HEK293 (cell line): ENCODE data around the gene VAPA.

Experiments
- GLI4 ChIP-seq: fragments of 450-650 bp; formaldehyde crosslinking; IDR thresholded peaks from 2 replicates; pipeline ENCODE4 v1.5.1; 2016; ENCODE audit warnings: missing biosample characterization, missing genetic modification characterization
- MYNN ChIP-seq: fragments of 450-650 bp; formaldehyde crosslinking; IDR thresholded peaks from 2 replicates; pipeline ENCODE4 v1.5.1; 2016; ENCODE audit warnings: missing biosample characterization, missing genetic modification characterization, borderline replicate concordance
- OSR2 ChIP-seq: fragments of 450-650 bp; formaldehyde crosslinking; IDR thresholded peaks from 2 replicates; pipeline ENCODE4 v1.5.1; 2016; ENCODE audit warnings: missing biosample characterization, missing genetic modification characterization
- RBAK ChIP-seq: fragments of 450-650 bp; formaldehyde crosslinking; IDR thresholded peaks from 2 replicates; pipeline ENCODE4 v1.5.1; 2016; ENCODE audit warnings: missing biosample characterization, missing genetic modification characterization
- TSHZ1 ChIP-seq: fragments of 450-650 bp; formaldehyde crosslinking; IDR thresholded peaks from 2 replicates; pipeline ENCODE4 v1.5.1; 2016; ENCODE audit warnings: missing biosample characterization, missing genetic modification characterization, borderline replicate concordance
- ZFP69B ChIP-seq: fragments of 450-650 bp; formaldehyde crosslinking; IDR thresholded peaks from 2 replicates; pipeline ENCODE4 v1.5.1; 2016; ENCODE audit warnings: missing biosample characterization, missing genetic modification characterization
- ZNF140 ChIP-seq: fragments of 450-650 bp; formaldehyde crosslinking; IDR thresholded peaks from 2 replicates; pipeline ENCODE4 v1.5.1; 2016; ENCODE audit warnings: missing biosample characterization, missing genetic modification characterization
- ZNF211 ChIP-seq: fragments of 450-650 bp; formaldehyde crosslinking; IDR thresholded peaks from 2 replicates; pipeline ENCODE4 v1.5.1; 2016; ENCODE audit warnings: low read depth, missing biosample characterization, missing genetic modification characterization
- ZNF280D ChIP-seq: fragments of 450-650 bp; formaldehyde crosslinking; IDR thresholded peaks from 2 replicates; pipeline ENCODE4 v1.5.1; 2016; ENCODE audit warnings: missing biosample characterization, missing genetic modification characterization
- ZNF335 ChIP-seq: fragments of 450-650 bp; formaldehyde crosslinking; conservative IDR thresholded peaks from 2 replicates; pipeline ENCODE4 v1.5.1; 2016; ENCODE audit warnings: missing biosample characterization, missing genetic modification characterization
- ZNF366 ChIP-seq: fragments of 450-650 bp; formaldehyde crosslinking; conservative IDR thresholded peaks from 2 replicates; pipeline ENCODE4 v1.5.1; 2016; ENCODE audit warnings: missing biosample characterization, missing genetic modification characterization
- ZNF571 ChIP-seq: fragments of 450-650 bp; formaldehyde crosslinking; IDR thresholded peaks from 2 replicates; pipeline ENCODE4 v1.5.0; 2017; ENCODE audit warnings: missing biosample characterization, missing genetic modification characterization
- ZNF580 ChIP-seq: fragments of 450-650 bp; formaldehyde crosslinking; IDR thresholded peaks from 2 replicates; pipeline ENCODE4 v1.5.1; 2016; ENCODE audit warnings: missing biosample characterization, missing genetic modification characterization
- ZNF585B ChIP-seq: fragments of 450-650 bp; formaldehyde crosslinking; IDR thresholded peaks from 2 replicates; pipeline ENCODE4 v1.5.1; 2016; ENCODE audit warnings: missing biosample characterization, missing genetic modification characterization
- ZNF596 ChIP-seq: fragments of 450-650 bp; IDR thresholded peaks from 2 replicates; pipeline ENCODE4 v1.5.0; 2018; ENCODE audit warnings: missing biosample characterization, mild to moderate bottlenecking, missing genetic modification characterization, moderate library complexity
- ZNF768 ChIP-seq: fragments of 450-650 bp; formaldehyde crosslinking; IDR thresholded peaks from 2 replicates; pipeline ENCODE4 v1.5.1; 2018; ENCODE audit warnings: missing biosample characterization, mild to moderate bottlenecking, missing genetic modification characterization
- ZNF792 ChIP-seq: fragments of 450-650 bp; formaldehyde crosslinking; IDR thresholded peaks from 2 replicates; pipeline ENCODE4 v1.5.1; 2016; ENCODE audit warnings: missing biosample characterization, missing genetic modification characterization
- ZXDB ChIP-seq: fragments of 450-650 bp; formaldehyde crosslinking; IDR thresholded peaks from 2 replicates; pipeline ENCODE4 v1.5.1; 2016; ENCODE audit warnings: missing biosample characterization, missing genetic modification characterization
- TF ChIP-seq, protein P1 (sequence below): fragments of 450-650 bp; formaldehyde crosslinking; IDR thresholded peaks from 2 replicates; pipeline ENCODE4 v1.5.1; 2016; ENCODE audit warnings: missing biosample characterization, missing genetic modification characterization
- TF ChIP-seq, protein P2 (sequence below): fragments of 450-650 bp; formaldehyde crosslinking; IDR thresholded peaks from 2 replicates; pipeline ENCODE4 v1.5.1; 2016; ENCODE audit warnings: missing biosample characterization, missing genetic modification characterization
- TF ChIP-seq, protein P3 (sequence below): fragments of 450-650 bp; formaldehyde crosslinking; conservative IDR thresholded peaks from 2 replicates; pipeline ENCODE4 v1.5.1; 2016; ENCODE audit warnings: low read depth, missing biosample characterization, missing genetic modification characterization
- TF ChIP-seq, protein P4 (sequence below): fragments of 450-650 bp; IDR thresholded peaks from 2 replicates; pipeline ENCODE4 v1.5.1; 2018; ENCODE audit warnings: missing biosample characterization, mild to moderate bottlenecking, missing genetic modification characterization

VAPA gene

DNA sequence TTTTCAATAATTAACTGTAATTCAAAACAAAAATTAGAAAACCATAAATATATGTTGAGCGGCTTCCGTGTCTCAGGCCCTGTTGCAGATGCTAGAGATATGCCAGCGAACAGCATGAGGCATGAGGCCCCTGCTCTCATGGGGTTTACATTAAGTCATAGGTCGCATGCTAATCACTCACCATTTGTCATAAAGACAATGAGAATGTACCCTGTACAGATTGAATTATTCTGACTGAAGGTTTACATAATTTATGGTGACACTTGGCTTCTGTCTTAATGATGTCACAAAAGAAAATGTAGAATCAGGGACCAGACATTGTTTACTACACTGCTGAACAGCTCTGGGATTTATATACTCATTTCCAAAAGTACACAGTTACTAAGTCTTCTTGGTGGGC, 5.9 kb upstream of the VAPA start (continued):
- TF ChIP-seq TSHZ1 (tag by site-specific recombination) (no peak; the same call in 1 of the 2 replicates), RBAK (tag by site-specific recombination) (no peak), ZNF580 (tag by site-specific recombination) (no peak), ZNF768 (tag by site-specific recombination) (no peak), ZNF585B (tag by site-specific recombination) (no peak), GLI4 (tag by site-specific recombination) (no peak), ZNF571 (tag by site-specific recombination) (no peak), ZXDB (tag by site-specific recombination) (0 out of 2 replicates have a peak, but pooled peaks have one; percentile 13), ZFP69B (no peak), MYNN (tag by site-specific recombination) (no peak), ZNF366 (tag by site-specific recombination) (no peak), ZNF211 (no peak), ZNF140 (no peak), ZNF596 (no peak), ZNF280D (tag by site-specific recombination) (no peak), ZNF335 (tag by site-specific recombination) (0 out of 2 replicates have a peak, but pooled peaks have one; percentile 8), OSR2 (peak; percentile 81; the same call in 1 of the 2 replicates), ZNF792 (no peak)
- TF ChIP-seq, protein P1, sequence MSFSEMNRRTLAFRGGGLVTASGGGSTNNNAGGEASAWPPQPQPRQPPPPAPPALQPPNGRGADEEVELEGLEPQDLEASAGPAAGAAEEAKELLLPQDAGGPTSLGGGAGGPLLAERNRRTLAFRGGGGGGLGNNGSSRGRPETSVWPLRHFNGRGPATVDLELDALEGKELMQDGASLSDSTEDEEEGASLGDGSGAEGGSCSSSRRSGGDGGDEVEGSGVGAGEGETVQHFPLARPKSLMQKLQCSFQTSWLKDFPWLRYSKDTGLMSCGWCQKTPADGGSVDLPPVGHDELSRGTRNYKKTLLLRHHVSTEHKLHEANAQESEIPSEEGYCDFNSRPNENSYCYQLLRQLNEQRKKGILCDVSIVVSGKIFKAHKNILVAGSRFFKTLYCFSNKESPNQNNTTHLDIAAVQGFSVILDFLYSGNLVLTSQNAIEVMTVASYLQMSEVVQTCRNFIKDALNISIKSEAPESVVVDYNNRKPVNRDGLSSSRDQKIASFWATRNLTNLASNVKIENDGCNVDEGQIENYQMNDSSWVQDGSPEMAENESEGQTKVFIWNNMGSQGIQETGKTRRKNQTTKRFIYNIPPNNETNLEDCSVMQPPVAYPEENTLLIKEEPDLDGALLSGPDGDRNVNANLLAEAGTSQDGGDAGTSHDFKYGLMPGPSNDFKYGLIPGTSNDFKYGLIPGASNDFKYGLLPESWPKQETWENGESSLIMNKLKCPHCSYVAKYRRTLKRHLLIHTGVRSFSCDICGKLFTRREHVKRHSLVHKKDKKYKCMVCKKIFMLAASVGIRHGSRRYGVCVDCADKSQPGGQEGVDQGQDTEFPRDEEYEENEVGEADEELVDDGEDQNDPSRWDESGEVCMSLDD: no peak
- TF ChIP-seq, protein P2, sequence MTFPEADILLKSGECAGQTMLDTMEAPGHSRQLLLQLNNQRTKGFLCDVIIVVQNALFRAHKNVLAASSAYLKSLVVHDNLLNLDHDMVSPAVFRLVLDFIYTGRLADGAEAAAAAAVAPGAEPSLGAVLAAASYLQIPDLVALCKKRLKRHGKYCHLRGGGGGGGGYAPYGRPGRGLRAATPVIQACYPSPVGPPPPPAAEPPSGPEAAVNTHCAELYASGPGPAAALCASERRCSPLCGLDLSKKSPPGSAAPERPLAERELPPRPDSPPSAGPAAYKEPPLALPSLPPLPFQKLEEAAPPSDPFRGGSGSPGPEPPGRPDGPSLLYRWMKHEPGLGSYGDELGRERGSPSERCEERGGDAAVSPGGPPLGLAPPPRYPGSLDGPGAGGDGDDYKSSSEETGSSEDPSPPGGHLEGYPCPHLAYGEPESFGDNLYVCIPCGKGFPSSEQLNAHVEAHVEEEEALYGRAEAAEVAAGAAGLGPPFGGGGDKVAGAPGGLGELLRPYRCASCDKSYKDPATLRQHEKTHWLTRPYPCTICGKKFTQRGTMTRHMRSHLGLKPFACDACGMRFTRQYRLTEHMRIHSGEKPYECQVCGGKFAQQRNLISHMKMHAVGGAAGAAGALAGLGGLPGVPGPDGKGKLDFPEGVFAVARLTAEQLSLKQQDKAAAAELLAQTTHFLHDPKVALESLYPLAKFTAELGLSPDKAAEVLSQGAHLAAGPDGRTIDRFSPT: no peak
- TF ChIP-seq, protein P3, sequence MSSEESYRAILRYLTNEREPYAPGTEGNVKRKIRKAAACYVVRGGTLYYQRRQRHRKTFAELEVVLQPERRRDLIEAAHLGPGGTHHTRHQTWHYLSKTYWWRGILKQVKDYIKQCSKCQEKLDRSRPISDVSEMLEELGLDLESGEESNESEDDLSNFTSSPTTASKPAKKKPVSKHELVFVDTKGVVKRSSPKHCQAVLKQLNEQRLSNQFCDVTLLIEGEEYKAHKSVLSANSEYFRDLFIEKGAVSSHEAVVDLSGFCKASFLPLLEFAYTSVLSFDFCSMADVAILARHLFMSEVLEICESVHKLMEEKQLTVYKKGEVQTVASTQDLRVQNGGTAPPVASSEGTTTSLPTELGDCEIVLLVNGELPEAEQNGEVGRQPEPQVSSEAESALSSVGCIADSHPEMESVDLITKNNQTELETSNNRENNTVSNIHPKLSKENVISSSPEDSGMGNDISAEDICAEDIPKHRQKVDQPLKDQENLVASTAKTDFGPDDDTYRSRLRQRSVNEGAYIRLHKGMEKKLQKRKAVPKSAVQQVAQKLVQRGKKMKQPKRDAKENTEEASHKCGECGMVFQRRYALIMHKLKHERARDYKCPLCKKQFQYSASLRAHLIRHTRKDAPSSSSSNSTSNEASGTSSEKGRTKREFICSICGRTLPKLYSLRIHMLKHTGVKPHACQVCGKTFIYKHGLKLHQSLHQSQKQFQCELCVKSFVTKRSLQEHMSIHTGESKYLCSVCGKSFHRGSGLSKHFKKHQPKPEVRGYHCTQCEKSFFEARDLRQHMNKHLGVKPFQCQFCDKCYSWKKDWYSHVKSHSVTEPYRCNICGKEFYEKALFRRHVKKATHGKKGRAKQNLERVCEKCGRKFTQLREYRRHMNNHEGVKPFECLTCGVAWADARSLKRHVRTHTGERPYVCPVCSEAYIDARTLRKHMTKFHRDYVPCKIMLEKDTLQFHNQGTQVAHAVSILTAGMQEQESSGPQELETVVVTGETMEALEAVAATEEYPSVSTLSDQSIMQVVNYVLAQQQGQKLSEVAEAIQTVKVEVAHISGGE (tag by site-specific recombination): no peak
- TF ChIP-seq, protein P4, sequence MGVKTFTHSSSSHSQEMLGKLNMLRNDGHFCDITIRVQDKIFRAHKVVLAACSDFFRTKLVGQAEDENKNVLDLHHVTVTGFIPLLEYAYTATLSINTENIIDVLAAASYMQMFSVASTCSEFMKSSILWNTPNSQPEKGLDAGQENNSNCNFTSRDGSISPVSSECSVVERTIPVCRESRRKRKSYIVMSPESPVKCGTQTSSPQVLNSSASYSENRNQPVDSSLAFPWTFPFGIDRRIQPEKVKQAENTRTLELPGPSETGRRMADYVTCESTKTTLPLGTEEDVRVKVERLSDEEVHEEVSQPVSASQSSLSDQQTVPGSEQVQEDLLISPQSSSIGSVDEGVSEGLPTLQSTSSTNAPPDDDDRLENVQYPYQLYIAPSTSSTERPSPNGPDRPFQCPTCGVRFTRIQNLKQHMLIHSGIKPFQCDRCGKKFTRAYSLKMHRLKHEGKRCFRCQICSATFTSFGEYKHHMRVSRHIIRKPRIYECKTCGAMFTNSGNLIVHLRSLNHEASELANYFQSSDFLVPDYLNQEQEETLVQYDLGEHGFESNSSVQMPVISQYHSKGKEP (tag by site-specific recombination): no peak
